Measurements from ENCODE around the gene CD8B2. TPM values are rescaled to one million over a fixed set of nuclear protein-coding genes. Genes with fewer than 3 reads are reported as not detected.

The CD8B2 gene
- total RNA-seq, 2 experiments from 2014 or later, result not detected

DNA sequence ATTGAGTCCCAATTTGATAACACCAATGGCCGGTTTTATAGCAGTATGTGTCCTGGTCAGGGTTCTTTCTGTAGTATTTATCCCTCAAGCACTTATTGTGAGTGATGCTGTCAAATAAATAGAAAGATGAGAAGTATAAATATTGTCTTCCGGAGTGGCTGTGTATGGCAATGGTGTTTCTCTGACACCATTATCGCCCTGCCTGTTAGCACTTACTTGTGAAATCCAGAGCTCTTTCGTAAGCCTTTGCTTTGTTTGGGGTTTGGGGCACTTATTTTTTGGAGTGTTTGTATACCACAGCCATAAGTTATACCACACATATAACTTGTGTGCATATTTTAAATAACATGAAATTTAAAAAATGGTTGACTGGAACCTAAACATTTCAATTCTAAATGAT, 29.3 kb downstream of the CD8B2 start:
- CTCF ChIA-PET (ENCODE audit: unreplicated experiment), result no interaction called here
- TF ChIP-seq, protein P1, sequence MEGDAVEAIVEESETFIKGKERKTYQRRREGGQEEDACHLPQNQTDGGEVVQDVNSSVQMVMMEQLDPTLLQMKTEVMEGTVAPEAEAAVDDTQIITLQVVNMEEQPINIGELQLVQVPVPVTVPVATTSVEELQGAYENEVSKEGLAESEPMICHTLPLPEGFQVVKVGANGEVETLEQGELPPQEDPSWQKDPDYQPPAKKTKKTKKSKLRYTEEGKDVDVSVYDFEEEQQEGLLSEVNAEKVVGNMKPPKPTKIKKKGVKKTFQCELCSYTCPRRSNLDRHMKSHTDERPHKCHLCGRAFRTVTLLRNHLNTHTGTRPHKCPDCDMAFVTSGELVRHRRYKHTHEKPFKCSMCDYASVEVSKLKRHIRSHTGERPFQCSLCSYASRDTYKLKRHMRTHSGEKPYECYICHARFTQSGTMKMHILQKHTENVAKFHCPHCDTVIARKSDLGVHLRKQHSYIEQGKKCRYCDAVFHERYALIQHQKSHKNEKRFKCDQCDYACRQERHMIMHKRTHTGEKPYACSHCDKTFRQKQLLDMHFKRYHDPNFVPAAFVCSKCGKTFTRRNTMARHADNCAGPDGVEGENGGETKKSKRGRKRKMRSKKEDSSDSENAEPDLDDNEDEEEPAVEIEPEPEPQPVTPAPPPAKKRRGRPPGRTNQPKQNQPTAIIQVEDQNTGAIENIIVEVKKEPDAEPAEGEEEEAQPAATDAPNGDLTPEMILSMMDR (conservative IDR thresholded peaks at IDR 0.05; ENCODE audit: low read length), result no peak
- no peak for TF ChIP-seq EZH2phosphoT487 (IDR thresholded peaks at IDR 0.05; ENCODE audit: borderline replicate concordance, low read depth, low read length)
- Histone ChIP-seq H3K4me2 (ENCODE audit: low read length) (no peak overlapping the region), H3K4me3 (ENCODE audit: low read depth, low read length, poor library complexity, severe bottlenecking) (no peak overlapping the region), H3K27ac (ENCODE audit: low read depth, low read length, poor library complexity, severe bottlenecking) (no peak overlapping the region), H3K9me2 (ENCODE audit: insufficient read depth, low read length) (no peaks in the 10 kb centered on the region), H4K20me1 (ENCODE audit: insufficient read depth, low read length) (no peaks in the 10 kb centered on the region), H3K9me3 (ENCODE audit: low read length) (no peaks in the 10 kb centered on the region), H3K36me3 (ENCODE audit: insufficient read depth, low read length) (no peaks in the 10 kb centered on the region), H3K79me2 (ENCODE audit: insufficient read depth, low read depth, low read length) (no peaks in the 10 kb centered on the region), H3K4me1 (ENCODE audit: insufficient read depth, low read length, poor library complexity, severe bottlenecking) (no peaks in the 10 kb centered on the region), H2AFZ (ENCODE audit: low read length) (no peak overlapping the region)
- intact Hi-C loops (cut with micrococcal nuclease; ENCODE audit: unreplicated experiment), result no loop called here
- DNase-seq (ENCODE audit: low spot score), result no peak
- POLR2A ChIA-PET, result no interaction called here
- BruUV-seq (replicated peaks), result no TSS peak

DNA sequence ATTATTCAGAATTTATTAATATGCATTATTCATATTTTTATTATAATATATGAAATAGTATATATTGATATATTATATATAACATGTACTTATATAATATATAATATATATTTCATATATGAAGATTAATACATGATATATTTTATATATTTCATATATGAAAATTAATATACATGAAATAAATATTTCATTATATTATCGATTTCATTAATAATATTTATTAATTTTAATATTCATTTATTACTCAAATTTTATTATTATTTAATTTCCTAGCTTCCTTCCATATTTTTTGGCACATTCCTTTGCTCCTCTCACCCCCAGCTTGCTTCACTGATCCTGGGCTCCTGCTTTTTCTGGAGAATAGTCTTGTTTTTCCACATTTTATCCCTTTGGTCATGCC, 29.7 kb downstream of the CD8B2 start:
- H3K4me1 ChIP-seq (ENCODE audit: insufficient read depth, low read length, poor library complexity, severe bottlenecking), result no peaks in the 10 kb centered on the region
- no peak for TF ChIP-seq EZH2phosphoT487 (IDR thresholded peaks at IDR 0.05; ENCODE audit: borderline replicate concordance, low read depth, low read length)
- TF ChIP-seq, protein P1 (conservative IDR thresholded peaks at IDR 0.05; ENCODE audit: low read length), result no peak
- intact Hi-C loops (cut with micrococcal nuclease; ENCODE audit: unreplicated experiment), result no loop called here
- no peak overlapping the region for H3K4me2 ChIP-seq (ENCODE audit: low read length)
- H3K36me3 ChIP-seq (ENCODE audit: insufficient read depth, low read length), result no peaks in the 10 kb centered on the region
- no peaks in the 10 kb centered on the region for H4K20me1 ChIP-seq (ENCODE audit: insufficient read depth, low read length)
- POLR2A ChIA-PET, result no interaction called here
- no peak overlapping the region for H3K4me3 ChIP-seq (ENCODE audit: low read depth, low read length, poor library complexity, severe bottlenecking)
- H3K9me2 ChIP-seq (ENCODE audit: insufficient read depth, low read length), result no peaks in the 10 kb centered on the region
- no TSS peak for BruUV-seq (replicated peaks)
- H3K9me3 ChIP-seq (ENCODE audit: low read length), result no peaks in the 10 kb centered on the region
- no peak for DNase-seq (ENCODE audit: low spot score)
- H3K79me2 ChIP-seq (ENCODE audit: insufficient read depth, low read depth, low read length), result no peaks in the 10 kb centered on the region
- CTCF ChIA-PET (ENCODE audit: unreplicated experiment), result no interaction called here
- no peak overlapping the region for H3K27ac ChIP-seq (ENCODE audit: low read depth, low read length, poor library complexity, severe bottlenecking)
- H2AFZ ChIP-seq (ENCODE audit: low read length), result no peak overlapping the region

DNA sequence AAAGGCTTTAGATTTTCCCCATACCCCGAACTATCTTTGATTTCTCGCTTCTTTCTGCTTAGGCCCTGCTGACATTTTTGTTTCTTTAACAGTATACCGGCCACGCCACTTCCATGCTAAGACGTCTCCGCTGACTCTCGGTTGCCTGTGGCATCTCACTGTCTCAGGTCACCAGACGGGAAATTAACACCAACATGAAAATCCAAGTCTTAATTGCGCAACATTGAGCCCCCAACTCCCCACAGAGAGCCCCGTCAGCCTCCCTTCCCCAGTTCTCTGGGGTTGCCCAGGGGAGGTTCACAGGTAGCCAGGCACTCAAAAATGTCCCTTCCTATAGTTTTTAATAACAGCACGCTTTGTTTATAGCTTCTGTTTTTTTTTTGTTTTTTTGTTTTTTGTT, 30.2 kb downstream of the CD8B2 start:
- Histone ChIP-seq H2AFZ (ENCODE audit: low read length) (no peak overlapping the region), H4K20me1 (ENCODE audit: insufficient read depth, low read length) (no peaks in the 10 kb centered on the region), H3K36me3 (ENCODE audit: insufficient read depth, low read length) (no peaks in the 10 kb centered on the region), H3K79me2 (ENCODE audit: insufficient read depth, low read depth, low read length) (no peaks in the 10 kb centered on the region), H3K4me2 (ENCODE audit: low read length) (no peak overlapping the region), H3K9me2 (ENCODE audit: insufficient read depth, low read length) (no peaks in the 10 kb centered on the region), H3K4me3 (ENCODE audit: low read depth, low read length, poor library complexity, severe bottlenecking) (no peak overlapping the region), H3K4me1 (ENCODE audit: insufficient read depth, low read length, poor library complexity, severe bottlenecking) (no peaks in the 10 kb centered on the region), H3K9me3 (ENCODE audit: low read length) (no peaks in the 10 kb centered on the region), H3K27ac (ENCODE audit: low read depth, low read length, poor library complexity, severe bottlenecking) (no peak overlapping the region)
- intact Hi-C loops (cut with micrococcal nuclease; ENCODE audit: unreplicated experiment), result no loop called here
- no peak for DNase-seq (ENCODE audit: low spot score)
- TF ChIP-seq, protein P1 (conservative IDR thresholded peaks at IDR 0.05; ENCODE audit: low read length), result no peak
- no peak for TF ChIP-seq EZH2phosphoT487 (IDR thresholded peaks at IDR 0.05; ENCODE audit: borderline replicate concordance, low read depth, low read length)
- BruUV-seq (replicated peaks), result no TSS peak
- POLR2A ChIA-PET, result no interaction called here
- CTCF ChIA-PET (ENCODE audit: unreplicated experiment), result no interaction called here
